K562 (cell line): ENCODE data around the gene TGFBR3L. TPM values are rescaled to one million over a fixed set of nuclear protein-coding genes. Genes with fewer than 3 reads are reported as not detected.
"Not testable (repeated sequence)": the region's sequence is repeated elsewhere in the genome, so short reads cannot be mapped to it uniquely, and the experiment has no call there.

Experiments
- ATAC-seq: fragments of 200-7000 bp; cut with Tn5 transposase; 3 replicates; pipeline ENCODE4 v1.9.1; 2020; ENCODE audit warnings: moderate library complexity
- BruUV-seq: library from RNA; stranded (reverse); fragments of 400-500 nt; replicated peaks from 2 replicates; lab custom pipeline; 2021; lab: Mats Ljungman, UMichigan
- CTCF ChIA-PET: fragments of 300-600 bp; formaldehyde crosslinking; extraction: SDS; loops from one replicate; lab custom pipeline; 2021; ENCODE audit warnings: low intra/inter-chr PET ratio; lab: Yijun Ruan, JAX
- POLR2A ChIA-PET: fragments of 300-600, 350-650 bp; sonication (Branson Sonifier 250); formaldehyde crosslinking; extraction: SDS; loops from one replicate; lab custom pipeline; 2021; ENCODE audit warnings: antibody characterized with exemption, inconsistent platforms; lab: Yijun Ruan, JAX
- DNase-seq, 4 experiments: peaks; one replicate each; pipeline versions ENCODE4 v3.0.0 to v3.0.0-alpha.2; 2011 to 2018; ENCODE audit warnings: low spot score in 3 of 4, mixed read lengths in 3 of 4; ENCODE audit errors: extremely low read depth in 1 of 4
- FAIRE-seq: peaks from 2 replicates; lab custom pipeline; 2011; peaks lifted over from hg19 to GRCh38; lab: Jason Lieb, UNC
- H2AFZ ChIP-seq: 2 replicates; pipeline ENCODE4 v1.6.0; 2011; ENCODE audit warnings: low read depth, low read length, control low read depth, inconsistent platforms
- H3K27ac ChIP-seq: fragments of 200-600 bp; 3 replicates; pipeline ENCODE4 v1.8.0; 2011; ENCODE audit warnings: low read depth, mild to moderate bottlenecking, control low read depth, inconsistent platforms, low read length, moderate library complexity, mixed read lengths; ENCODE audit errors: extremely low read depth
- H3K27me3 ChIP-seq, 2 experiments: fragments of 300-600 bp in 1 of 2; 2 replicates in 1 of 2; 3 replicates in 1 of 2; pipeline versions ENCODE4 v1.6.0 to v1.8.0; 2011; ENCODE audit warnings: inconsistent platforms in 2 of 2, low read length in 2 of 2, mild to moderate bottlenecking in 1 of 2, mixed read lengths in 1 of 2, moderate library complexity in 1 of 2; ENCODE audit not compliant: control insufficient read depth in 2 of 2, insufficient read depth in 2 of 2
- H3K36me3 ChIP-seq: fragments of 300-600 bp; 3 replicates; pipeline ENCODE4 v1.8.0; 2011; ENCODE audit warnings: mild to moderate bottlenecking, low read length, inconsistent platforms; ENCODE audit not compliant: control insufficient read depth, insufficient read depth
- H3K4me1 ChIP-seq, 2 experiments: fragments of 200-600 bp in 1 of 2; replicated peaks in 1 of 2; 2 replicates in 1 of 2; 3 replicates in 1 of 2; pipeline versions ENCODE4 v1.5.1 to v1.8.0; 2011; ENCODE audit warnings: inconsistent platforms in 2 of 2, low read length in 2 of 2, mild to moderate bottlenecking in 1 of 2, mixed read lengths in 1 of 2, moderate library complexity in 1 of 2; ENCODE audit not compliant: control insufficient read depth in 2 of 2, insufficient read depth in 2 of 2
- H3K4me2 ChIP-seq: 2 replicates; pipeline ENCODE4 v1.6.1; 2011; ENCODE audit warnings: low read length, control low read depth, inconsistent platforms, mixed read lengths; ENCODE audit not compliant: insufficient read depth
- H3K4me3 ChIP-seq: fragments of 200-600 bp; sonication (generic), shearing (Covaris generic); 2 replicates; pipeline ENCODE4 v1.5.1; 2016; ENCODE audit warnings: control low read depth, inconsistent platforms
- H3K79me2 ChIP-seq: fragments of 200-600 bp; 3 replicates; pipeline ENCODE4 v1.8.0; 2011; ENCODE audit warnings: low read length, inconsistent platforms; ENCODE audit not compliant: control insufficient read depth, insufficient read depth
- H3K9ac ChIP-seq, 2 experiments: 2 replicates each; pipeline versions ENCODE4 v1.6.0 to v1.6.1; 2011; ENCODE audit warnings: low read depth in 2 of 2, low read length in 2 of 2, control low read depth in 1 of 2, inconsistent platforms in 1 of 2, mild to moderate bottlenecking in 1 of 2, mixed read lengths in 1 of 2; ENCODE audit not compliant: insufficient read depth in 1 of 2
- H3K9me1 ChIP-seq: one replicate; pipeline ENCODE4 v1.6.0; 2011; ENCODE audit warnings: inconsistent platforms, mild to moderate bottlenecking, low read length, moderate library complexity; ENCODE audit not compliant: control insufficient read depth, insufficient read depth
- H3K9me3 ChIP-seq: replicated peaks from 2 replicates; pipeline ENCODE4 v1.5.1; 2011; ENCODE audit warnings: low read depth, low read length, inconsistent platforms; ENCODE audit not compliant: control insufficient read depth, insufficient read depth
- H4K20me1 ChIP-seq: replicated peaks from 2 replicates; pipeline ENCODE4 v1.6.1; 2011; ENCODE audit warnings: low read length, inconsistent platforms, mixed read lengths; ENCODE audit not compliant: control insufficient read depth, insufficient read depth
- HEY1 ChIP-seq: fragments of 250-450 bp; sonication (Bioruptor Pico); IDR thresholded peaks from 2 replicates; pipeline ENCODE4 v1.5.0; 2020; ENCODE audit warnings: mild to moderate bottlenecking, moderate library complexity, borderline replicate concordance
- JUN ChIP-seq, 2 experiments: sonication (generic) in 1 of 2; formaldehyde crosslinking in 1 of 2; IDR thresholded peaks; 2 replicates each; pipeline versions ENCODE4 v1.6.1 to v1.8.0; 2012 to 2022; ENCODE audit warnings: borderline replicate concordance in 2 of 2, mild to moderate bottlenecking in 2 of 2, improper control_type of control experiment in 1 of 2, low read depth in 1 of 2, low read length in 1 of 2, missing genetic modification reagents in 1 of 2
- MCM3 ChIP-seq: fragments of 450-650 bp; IDR thresholded peaks from 2 replicates; pipeline ENCODE4 v1.6.1; 2016
- MNT ChIP-seq, 2 experiments: fragments of 450-650 bp; conservative IDR thresholded peaks; 2 replicates each; pipeline ENCODE4 v1.6.1; 2017; ENCODE audit warnings: mild to moderate bottlenecking in 2 of 2, moderate library complexity in 2 of 2
- MYC ChIP-seq, 2 experiments: fragments of 250-450 bp in 1 of 2; sonication (Bioruptor Pico) in 1 of 2; IDR thresholded peaks; 2 replicates each; pipeline versions ENCODE4 v1.5.1 to v1.6.1; 2012 to 2021; ENCODE audit warnings: low read depth in 2 of 2, borderline replicate concordance in 1 of 2, improper control_type of control experiment in 1 of 2, low read length in 1 of 2, mild to moderate bottlenecking in 1 of 2, moderate library complexity in 1 of 2
- RBFOX2 ChIP-seq: fragments of 200-400 bp; formaldehyde crosslinking; IDR thresholded peaks from 2 replicates; pipeline ENCODE4 v1.6.1; 2017; ENCODE audit warnings: low read depth, mild to moderate bottlenecking, low read length, moderate library complexity
- SMAD1 ChIP-seq: fragments of 150-350 bp; IDR thresholded peaks from 2 replicates; pipeline ENCODE4 v1.6.1; 2014; ENCODE audit warnings: low read length, low read depth; ENCODE audit not compliant: partially characterized antibody
- ZNF592 ChIP-seq: fragments of 450-650 bp; IDR thresholded peaks from 2 replicates; pipeline ENCODE4 v1.6.1; 2017; ENCODE audit warnings: antibody characterized with exemption, mild to moderate bottlenecking
- WGBS: fragments of 100-300 bp; shearing (Covaris generic); methylation state at CpG from one replicate; pipeline ENCODE4 v1.1.6; 2016; ENCODE audit warnings: low coverage, mixed read lengths; ENCODE audit not compliant: insufficient coverage; ENCODE audit errors: missing lambda C conversion rate; 5-methylcytosine and 5-hydroxymethylcytosine counted together
- in situ Hi-C: fragments of 300-500 bp; cut with MboI; formaldehyde crosslinking; loops from 4 replicates; pipeline ENCODE4 v1.15.0; 2018; ENCODE audit warnings: inconsistent platforms, mixed read lengths
- intact Hi-C: fragments of 100-400 bp; cut with micrococcal nuclease; formaldehyde crosslinking; loops from 2 replicates; pipeline ENCODE4 v1.14.2; 2022
- polyA plus RNA-seq, 8 experiments: library from polyadenylated mRNA; depleted of rRNA in 4 of 8; stranded (reverse) in 5 of 8; unstranded in 3 of 8; fragments of >200 nt; fragmentation: Nextera tagmentation in 2 of 8; fragmentation: Illumina TruSeq in 1 of 8; extraction: Ambion mirVana in 2 of 8; extraction: Trizol in 1 of 8; gene quantifications; 2 replicates each; pipeline versions ENCODE4 v1.2.1 to v1.2.3, GENCODE V29; 2011 to 2014; ENCODE audit warnings: inconsistent platforms in 1 of 8, missing spikeins in 1 of 8
- total RNA-seq, 7 experiments: library from RNA; depleted of rRNA in 6 of 7; stranded (reverse); fragments of >200 nt in 6 of 7; fragmentation: Illumina TruSeq in 2 of 7; extraction: Trizol in 2 of 7; gene quantifications; 2 replicates each; pipeline versions ENCODE4 v1.2.1 to v1.2.3, GENCODE V29; 2011 to 2021; ENCODE audit warnings: low replicate concordance in 1 of 7

The TGFBR3L gene
- total and polyA plus RNA-seq, 9 of the 15 experiments (the other 6 are each of a cell fraction or from before 2014, with no cell fraction given), result not detected

GRCh38 chr19:7959211-7959610 is 44.6 kb downstream of the TGFBR3L start (continued):
- TF ChIP-seq MNT (conservative IDR thresholded peaks at IDR 0.05) (peak in 1 of 2 experiments; percentile 46; a peak in 1 of 4 replicates), ZNF592 (0 out of 2 replicates have a peak, but pooled peaks have one; percentile 15), JUN (IDR thresholded peaks at IDR 0.05; ENCODE audit: borderline replicate concordance, low read depth, low read length) (no peak), JUN (CRISPR knock-in tag; IDR thresholded peaks at IDR 0.05; ENCODE audit: borderline replicate concordance) (no peak), HEY1 (no peak), MCM3 (no peak), SMAD1 (no peak), MYC (IDR thresholded peaks at IDR 0.05; ENCODE audit: low read depth, low read length) (0 out of 2 replicates have a peak, but pooled peaks have one; percentile 34), MYC (CRISPR knock-in tag; IDR thresholded peaks at IDR 0.05; ENCODE audit: borderline replicate concordance, low read depth) (no peak), RBFOX2 (no peak)

GRCh38 chr19:7961082-7961481 is 46.5 kb downstream of the TGFBR3L start:
- CTCF ChIA-PET, result not testable (repeated sequence)

More at GRCh38 chr19:7961082-7961481, 46.5 kb downstream of the TGFBR3L start:
- FAIRE-seq, ATAC-seq, H4K20me1 ChIP-seq, H3K4me3 ChIP-seq, intact Hi-C loops, BruUV-seq, H3K4me2 ChIP-seq, in situ Hi-C loops, H3K27ac ChIP-seq, H2AFZ ChIP-seq, H3K79me2 ChIP-seq, H3K27me3 ChIP-seq, H3K9me3 ChIP-seq, H3K9ac ChIP-seq, H3K9me1 ChIP-seq, DNase-seq: not testable (repeated sequence)
- 78% methylated on average over 4 of the region's 4 CpGs for WGBS
- POLR2A ChIA-PET, result interaction anchor here (0.7 kb wide), 1 partner anchor 9 kb away, joined by 3 read pairs; no protein-coding TSS in a partner anchor
- peaks cover 82% of the 10 kb centered on the region; the same call in 2 of the 3 replicates for H3K36me3 ChIP-seq
- peaks cover 7 to 11% of the 10 kb centered on the region in 2 experiments; a peak in 4 of 5 replicates for H3K4me1 ChIP-seq
